ENCODE measurements around the gene RPS2. TPM values are rescaled to one million over a fixed set of nuclear protein-coding genes. Genes with fewer than 3 reads are reported as not detected.

Gene RPS2
- total RNA-seq, 4 donors from 2014 or later: 899 to 1,585 (median 1,295) TPM

DNA sequence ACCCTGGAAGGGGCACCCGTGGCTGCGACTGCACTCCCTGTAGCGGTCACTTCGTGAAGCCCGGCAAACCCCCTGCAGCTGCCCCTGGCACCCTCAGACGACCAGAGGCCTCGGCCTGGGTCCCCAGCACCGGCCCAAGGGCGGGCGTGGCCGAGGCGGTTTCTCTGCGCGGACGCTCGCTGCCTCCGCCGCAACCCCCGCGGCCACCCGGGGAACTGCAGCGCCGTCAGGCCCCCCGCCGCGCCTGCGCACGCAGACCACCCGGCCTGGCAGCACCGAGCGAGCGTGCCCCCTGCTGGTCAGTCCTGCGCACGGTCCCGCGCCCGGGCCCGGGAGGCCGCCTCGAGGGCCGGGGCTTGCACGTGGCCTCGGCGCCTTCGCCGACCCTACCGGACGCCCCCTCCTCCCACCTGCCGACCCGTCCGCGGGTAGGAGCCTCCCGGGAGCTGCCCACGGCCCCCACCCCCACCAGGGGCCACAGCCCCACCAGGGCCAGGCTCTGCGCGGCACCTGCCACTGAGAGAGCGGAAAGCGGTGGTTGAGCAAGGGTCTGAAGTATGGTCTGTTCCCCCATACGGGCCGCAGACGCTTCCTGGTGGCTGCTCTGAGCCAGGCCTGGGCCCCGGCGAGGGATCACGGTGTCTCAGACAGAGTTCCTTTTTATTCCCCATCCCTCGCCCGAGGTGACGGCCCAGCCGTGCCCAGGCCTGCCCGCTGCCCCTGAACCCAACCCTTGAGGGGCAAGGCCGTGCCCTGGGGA lies 34.9 kb downstream of the RPS2 start:
- peaks cover 0 to 16% (median 7%) of the 10 kb centered on the region in 3 donors for H3K4me1 ChIP-seq
- peaks cover 32% of the 10 kb centered on the region for H3K27me3 ChIP-seq
- WGBS, 2 donors (ENCODE audit: low coverage in 1 of 2): 2% methylated on average over 9 of the region's 70 CpGs; no CpG with 5 or more reads in 1 of the 2 donors
- H3K4me3 ChIP-seq: peak overlapping the region; percentile 56 to 71
- peak; percentile 94 for ATAC-seq
- H3K9me3 ChIP-seq: no peaks in the 10 kb centered on the region
- TF ChIP-seq, protein P1, sequence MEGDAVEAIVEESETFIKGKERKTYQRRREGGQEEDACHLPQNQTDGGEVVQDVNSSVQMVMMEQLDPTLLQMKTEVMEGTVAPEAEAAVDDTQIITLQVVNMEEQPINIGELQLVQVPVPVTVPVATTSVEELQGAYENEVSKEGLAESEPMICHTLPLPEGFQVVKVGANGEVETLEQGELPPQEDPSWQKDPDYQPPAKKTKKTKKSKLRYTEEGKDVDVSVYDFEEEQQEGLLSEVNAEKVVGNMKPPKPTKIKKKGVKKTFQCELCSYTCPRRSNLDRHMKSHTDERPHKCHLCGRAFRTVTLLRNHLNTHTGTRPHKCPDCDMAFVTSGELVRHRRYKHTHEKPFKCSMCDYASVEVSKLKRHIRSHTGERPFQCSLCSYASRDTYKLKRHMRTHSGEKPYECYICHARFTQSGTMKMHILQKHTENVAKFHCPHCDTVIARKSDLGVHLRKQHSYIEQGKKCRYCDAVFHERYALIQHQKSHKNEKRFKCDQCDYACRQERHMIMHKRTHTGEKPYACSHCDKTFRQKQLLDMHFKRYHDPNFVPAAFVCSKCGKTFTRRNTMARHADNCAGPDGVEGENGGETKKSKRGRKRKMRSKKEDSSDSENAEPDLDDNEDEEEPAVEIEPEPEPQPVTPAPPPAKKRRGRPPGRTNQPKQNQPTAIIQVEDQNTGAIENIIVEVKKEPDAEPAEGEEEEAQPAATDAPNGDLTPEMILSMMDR (IDR thresholded peaks at IDR 0.05): peak in 3 of 4 experiments; percentile 100
- TF ChIP-seq POLR2AphosphoS5 (IDR thresholded peaks at IDR 0.05): no peak
- no peaks in the 10 kb centered on the region for H3K36me3 ChIP-seq
- H3K27ac ChIP-seq: peak overlapping the region; percentile 51 to 89 (median 84)

DNA sequence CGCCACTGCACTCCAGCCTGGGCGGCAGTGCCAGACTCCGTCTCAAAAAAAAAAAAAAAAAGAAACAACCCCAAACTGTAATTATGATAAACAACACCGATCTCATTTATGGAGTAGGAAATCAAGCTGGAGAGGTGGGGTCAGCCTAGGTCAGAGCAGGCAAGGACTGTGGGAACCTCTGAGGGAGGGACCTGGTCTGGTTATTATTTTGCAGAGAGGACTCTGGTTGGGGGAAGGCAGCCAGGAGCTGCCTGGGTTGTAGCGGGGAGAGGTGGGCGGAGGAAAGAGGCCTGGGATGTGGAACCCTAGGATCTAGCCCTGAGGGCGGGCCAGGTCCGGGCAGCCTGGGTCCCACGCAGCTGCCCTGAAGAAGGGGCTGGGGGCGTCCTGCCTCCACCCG lies 35.5 kb downstream of the RPS2 start:
- ATAC-seq: peak; percentile 58
- H3K4me3 ChIP-seq: peak overlapping the region; percentile 56 to 71
- peaks cover 39% of the 10 kb centered on the region for H3K27me3 ChIP-seq
- H3K36me3 ChIP-seq: no peaks in the 10 kb centered on the region
- TF ChIP-seq, protein P1 (IDR thresholded peaks at IDR 0.05): no peak
- no peak for TF ChIP-seq POLR2A (IDR thresholded peaks at IDR 0.05)
- no peak for TF ChIP-seq POLR2AphosphoS5 (IDR thresholded peaks at IDR 0.05)
- TF ChIP-seq EP300 (IDR thresholded peaks at IDR 0.05): no peak
- H3K27ac ChIP-seq: peak overlapping the region; percentile 51 to 89 (median 84)
- H3K4me1 ChIP-seq: peaks cover 0 to 16% (median 7%) of the 10 kb centered on the region in 3 donors
- 4 to 5% methylated on average over 3 to 7 of the region's 11 CpGs for WGBS, 2 donors (ENCODE audit: low coverage in 1 of 2)
- no peaks in the 10 kb centered on the region for H3K9me3 ChIP-seq

DNA sequence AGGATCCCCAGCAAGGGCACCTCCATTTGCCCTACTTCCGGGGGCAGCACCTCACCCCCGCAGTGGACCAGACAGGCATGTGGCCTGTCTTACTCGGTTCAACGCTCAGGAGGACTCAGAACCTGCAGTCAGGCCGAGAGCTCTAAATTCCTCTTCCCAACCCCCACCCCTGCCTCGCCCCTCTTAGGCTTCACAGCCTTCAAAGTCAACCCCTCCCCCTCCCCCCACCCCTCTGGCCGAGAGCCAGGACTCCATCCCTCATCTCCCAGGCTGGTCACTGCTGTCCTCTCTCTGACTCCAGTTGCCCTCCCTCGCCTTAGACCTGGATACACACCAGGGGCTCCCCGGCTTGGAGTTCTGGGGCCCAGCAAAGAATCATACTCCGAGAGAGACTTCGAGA lies 38.4 kb downstream of the RPS2 start:
- H3K27ac ChIP-seq: no peak overlapping the region
- WGBS, 2 donors (ENCODE audit: low coverage in 1 of 2): 30 to 61% methylated on average over 2 to 6 of the region's 11 CpGs
- no peak for TF ChIP-seq POLR2A (IDR thresholded peaks at IDR 0.05)
- TF ChIP-seq, protein P1 (IDR thresholded peaks at IDR 0.05): no peak
- no peak for TF ChIP-seq POLR2AphosphoS5 (IDR thresholded peaks at IDR 0.05)
- TF ChIP-seq EP300 (IDR thresholded peaks at IDR 0.05): no peak
- ATAC-seq: no peak
- H3K4me3 ChIP-seq: no peak overlapping the region
- H3K36me3 ChIP-seq: no peaks in the 10 kb centered on the region
- H3K4me1 ChIP-seq: peaks cover 0 to 27% (median 14%) of the 10 kb centered on the region in 3 donors
- no peaks in the 10 kb centered on the region for H3K9me3 ChIP-seq
- peaks cover 45% of the 10 kb centered on the region for H3K27me3 ChIP-seq

DNA sequence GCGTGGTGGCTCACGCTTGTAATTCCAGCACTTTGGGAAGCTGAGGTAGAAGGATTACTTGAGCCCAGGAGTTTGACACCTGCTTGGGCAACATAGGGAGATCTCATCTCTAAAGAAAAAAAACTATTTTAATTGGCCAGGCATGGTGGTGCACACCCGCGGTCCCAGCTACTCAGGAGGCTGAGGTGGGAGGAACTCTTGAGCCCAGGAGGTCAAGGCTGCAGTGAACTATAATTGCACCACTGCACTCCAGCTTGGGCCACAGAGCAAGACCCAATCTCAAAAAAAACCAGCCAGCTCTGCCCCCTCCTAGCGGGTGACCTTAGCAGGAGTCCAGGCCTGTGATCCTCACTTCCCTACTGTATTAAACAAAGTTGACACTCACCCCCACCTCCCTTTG lies 40.5 kb downstream of the RPS2 start:
- TF ChIP-seq POLR2AphosphoS5 (IDR thresholded peaks at IDR 0.05) (no peak), EP300 (IDR thresholded peaks at IDR 0.05) (no peak), POLR2A (IDR thresholded peaks at IDR 0.05) (no peak)
- TF ChIP-seq, protein P1 (IDR thresholded peaks at IDR 0.05): no peak
- WGBS, 2 donors (ENCODE audit: low coverage in 1 of 2): 60 to 70% methylated on average over 1 to 2 of the region's 5 CpGs
- H3K27ac ChIP-seq: no peak overlapping the region
- H3K4me3 ChIP-seq: no peak overlapping the region
- H3K4me1 ChIP-seq: peaks cover 0 to 15% (median 9%) of the 10 kb centered on the region in 3 donors
- H3K27me3 ChIP-seq: peaks cover 65% of the 10 kb centered on the region
- no peak for ATAC-seq
- no peaks in the 10 kb centered on the region for H3K9me3 ChIP-seq
- no peaks in the 10 kb centered on the region for H3K36me3 ChIP-seq
